ENCODE results near the gene LHX4.

DNA sequence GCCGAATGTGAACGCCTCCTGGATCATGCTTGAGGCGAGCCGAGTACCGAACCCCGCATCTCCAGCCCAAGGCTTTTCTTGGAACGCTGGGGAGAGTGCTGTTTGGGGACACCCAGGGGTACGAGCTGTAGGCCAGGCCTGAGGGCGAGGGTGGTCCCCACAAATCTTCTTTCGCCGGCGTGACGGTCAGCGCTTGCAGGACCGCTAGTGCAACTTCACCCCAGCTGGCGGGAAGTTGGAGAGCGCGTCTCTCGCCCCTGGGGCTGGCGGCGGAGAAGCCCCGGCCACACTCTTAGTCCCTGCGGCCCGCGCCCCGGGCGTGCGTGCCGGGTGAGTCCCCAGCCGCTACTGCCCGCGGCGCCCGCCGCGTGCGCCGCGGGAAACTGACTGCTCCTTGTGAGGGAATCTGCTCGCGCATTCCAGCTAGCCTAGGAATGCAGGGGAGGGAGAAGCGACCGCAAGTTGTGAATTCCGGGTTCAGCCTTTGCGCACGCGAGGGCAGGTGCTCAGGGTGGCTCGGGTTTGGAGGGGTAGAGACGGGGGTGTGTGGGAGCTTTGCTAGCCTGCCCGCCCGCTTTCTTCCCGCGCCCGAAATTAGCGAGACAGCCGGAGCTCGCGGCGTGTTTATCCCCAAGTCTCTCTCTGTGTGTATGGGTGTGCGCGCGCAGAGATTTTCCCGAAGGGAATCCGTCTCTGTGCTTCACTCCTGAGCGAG, 884 bp downstream of the LHX4 start:
- no peak for TF ChIP-seq POLR2A (IDR thresholded peaks at IDR 0.05)
- TF ChIP-seq, protein P1, sequence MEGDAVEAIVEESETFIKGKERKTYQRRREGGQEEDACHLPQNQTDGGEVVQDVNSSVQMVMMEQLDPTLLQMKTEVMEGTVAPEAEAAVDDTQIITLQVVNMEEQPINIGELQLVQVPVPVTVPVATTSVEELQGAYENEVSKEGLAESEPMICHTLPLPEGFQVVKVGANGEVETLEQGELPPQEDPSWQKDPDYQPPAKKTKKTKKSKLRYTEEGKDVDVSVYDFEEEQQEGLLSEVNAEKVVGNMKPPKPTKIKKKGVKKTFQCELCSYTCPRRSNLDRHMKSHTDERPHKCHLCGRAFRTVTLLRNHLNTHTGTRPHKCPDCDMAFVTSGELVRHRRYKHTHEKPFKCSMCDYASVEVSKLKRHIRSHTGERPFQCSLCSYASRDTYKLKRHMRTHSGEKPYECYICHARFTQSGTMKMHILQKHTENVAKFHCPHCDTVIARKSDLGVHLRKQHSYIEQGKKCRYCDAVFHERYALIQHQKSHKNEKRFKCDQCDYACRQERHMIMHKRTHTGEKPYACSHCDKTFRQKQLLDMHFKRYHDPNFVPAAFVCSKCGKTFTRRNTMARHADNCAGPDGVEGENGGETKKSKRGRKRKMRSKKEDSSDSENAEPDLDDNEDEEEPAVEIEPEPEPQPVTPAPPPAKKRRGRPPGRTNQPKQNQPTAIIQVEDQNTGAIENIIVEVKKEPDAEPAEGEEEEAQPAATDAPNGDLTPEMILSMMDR (IDR thresholded peaks at IDR 0.05), result no peak
- no peak for TF ChIP-seq POLR2AphosphoS5 (IDR thresholded peaks at IDR 0.05)
- no peak for TF ChIP-seq EP300 (IDR thresholded peaks at IDR 0.05; ENCODE audit: low read depth)

All from transverse colon (tissue), 4 donors.